ENCODE measurements around the gene TRANK1.

The TRANK1 gene

GRCh38 chr3:36862076-36862755 lies 82.6 kb downstream of the TRANK1 start:
- no peak for TF ChIP-seq CTCF (IDR thresholded peaks at IDR 0.05; ENCODE audit: low read depth, low read length, missing control alignments)
- H3K4me3 ChIP-seq (ENCODE audit: low read depth, low read length), result no peak overlapping the region
- in situ Hi-C loops (cut with HindIII; ENCODE audit: low sequenced_read_pairs), result no loop called here
- DNase-seq (ENCODE audit: low read depth), result no peak

- H3K4me3 ChIP-seq (ENCODE audit: low read depth, low read length), result no peak overlapping the region
- no peak for TF ChIP-seq CTCF (IDR thresholded peaks at IDR 0.05; ENCODE audit: low read depth, low read length, missing control alignments)
- no peak for DNase-seq (ENCODE audit: low read depth)
- in situ Hi-C loops (cut with HindIII; ENCODE audit: low sequenced_read_pairs), result no loop called here
These were observed 85.4 kb downstream of the TRANK1 start for GRCh38 chr3:36859494-36859893.

- peak; percentile 51 for DNase-seq (ENCODE audit: low read depth)
- in situ Hi-C loops (cut with HindIII; ENCODE audit: low sequenced_read_pairs), result loop anchor here (5.0 kb wide), 1 partner anchor 95 kb away; no protein-coding TSS in a partner anchor
- no peak for TF ChIP-seq CTCF (IDR thresholded peaks at IDR 0.05; ENCODE audit: low read depth, low read length, missing control alignments)
- H3K4me3 ChIP-seq (ENCODE audit: low read depth, low read length), result no peak overlapping the region
These were observed 92.8 kb downstream of the TRANK1 start for GRCh38 chr3:36852071-36852470.

- TF ChIP-seq CTCF (IDR thresholded peaks at IDR 0.05; ENCODE audit: low read depth, low read length, missing control alignments), result no peak
- no peak overlapping the region for H3K4me3 ChIP-seq (ENCODE audit: low read depth, low read length)
- no peak for DNase-seq (ENCODE audit: low read depth)
- in situ Hi-C loops (cut with HindIII; ENCODE audit: low sequenced_read_pairs), result loop anchor here (5.0 kb wide), 1 partner anchor 93 kb away; no protein-coding TSS in a partner anchor
These were observed 94.1 kb downstream of the TRANK1 start for GRCh38 chr3:36850743-36851142.

GRCh38 chr3:36846406-36846805 lies 98.4 kb downstream of the TRANK1 start:
- no peak overlapping the region for H3K4me3 ChIP-seq (ENCODE audit: low read depth, low read length)
- in situ Hi-C loops (cut with HindIII; ENCODE audit: low sequenced_read_pairs), result no loop called here
- DNase-seq (ENCODE audit: low read depth), result no peak
- no peak for TF ChIP-seq CTCF (IDR thresholded peaks at IDR 0.05; ENCODE audit: low read depth, low read length, missing control alignments)

GRCh38 chr3:36843065-36844051 lies 101.5 kb downstream of the TRANK1 start:
- no peak for DNase-seq (ENCODE audit: low read depth)
- H3K4me3 ChIP-seq (ENCODE audit: low read depth, low read length), result no peak overlapping the region
- in situ Hi-C loops (cut with HindIII; ENCODE audit: low sequenced_read_pairs), result no loop called here
- TF ChIP-seq CTCF (IDR thresholded peaks at IDR 0.05; ENCODE audit: low read depth, low read length, missing control alignments), result peak; percentile 50
